RWPE1 (cell line): Measurements from ENCODE around the gene WRNIP1.

ENCODE experiments used
- CTCF ChIA-PET: fragments of 350-600 bp; sonication (Branson Sonifier 250); formaldehyde crosslinking; extraction: SDS; loops from one replicate; lab custom pipeline; 2021; lab: Yijun Ruan, JAX
- POLR2A ChIA-PET: fragments of 400-600 bp; formaldehyde crosslinking; extraction: SDS; loops from one replicate; lab custom pipeline; 2020; ENCODE audit warnings: antibody characterized with exemption; ENCODE audit not compliant: low non-redundant PET; lab: Yijun Ruan, JAX
- DNase-seq: peaks from one replicate; pipeline ENCODE4 v3.0.0; 2012; ENCODE audit warnings: low spot score
- H3K27ac ChIP-seq: fragments of 450-650 bp; 2 replicates; pipeline ENCODE4 v1.5.1; 2017
- CTCF ChIP-seq: fragments of 450-650 bp; conservative IDR thresholded peaks from 2 replicates; pipeline ENCODE4 v1.5.1; 2017; ENCODE audit warnings: low read depth, mild to moderate bottlenecking

The WRNIP1 gene

GRCh38 chr6:2733324-2733723, 31.9 kb upstream of the WRNIP1 start:
- H3K27ac ChIP-seq: no peak overlapping the region
- CTCF ChIA-PET: interaction anchor here (0.5 to 0.9 kb wide), 3 partner anchors 16 to 1266 kb away, joined by 3 to 7 read pairs (median 4); no protein-coding TSS in a partner anchor
- POLR2A ChIA-PET: no interaction called here
- no peak for TF ChIP-seq CTCF
- DNase-seq: no peak

GRCh38 chr6:2733736-2734480, 31.3 kb upstream of the WRNIP1 start:
- POLR2A ChIA-PET: no interaction called here
- CTCF ChIA-PET: interaction anchor here (0.5 to 0.9 kb wide), 2 partner anchors 16 to 1267 kb away, joined by 4 to 7 read pairs; no protein-coding TSS in a partner anchor
- DNase-seq: no peak
- TF ChIP-seq CTCF: no peak
- no peak overlapping the region for H3K27ac ChIP-seq

GRCh38 chr6:2734488-2735166, 30.6 kb upstream of the WRNIP1 start:
- ChIA-PET CTCF (no interaction called here), POLR2A (no interaction called here)
- TF ChIP-seq CTCF: no peak
- DNase-seq: no peak
- H3K27ac ChIP-seq: no peak overlapping the region

- no peak for DNase-seq
- no peak overlapping the region for H3K27ac ChIP-seq
- ChIA-PET POLR2A (interaction anchor here (0.6 kb wide), 1 partner anchor 1128 kb away, joined by 3 read pairs; the partner anchor contains the start of gene FOXC1), CTCF (interaction anchor here (0.5 to 1.9 kb wide), 12 partner anchors 9 to 1224 kb away, joined by 3 to 10 read pairs (median 4); partner anchors contain the start of gene MYLK4)
- TF ChIP-seq CTCF: no peak
Observed at GRCh38 chr6:2737885-2738284, 27.3 kb upstream of the WRNIP1 start.

- DNase-seq: peak; percentile 35
- POLR2A ChIA-PET: no interaction called here
Observed at GRCh38 chr6:2738373-2738979, 26.7 kb upstream of the WRNIP1 start.

More at GRCh38 chr6:2738373-2738979, 26.7 kb upstream of the WRNIP1 start:
- CTCF ChIA-PET: interaction anchor here (0.5 to 1.9 kb wide), 10 partner anchors 8 to 1224 kb away, joined by 3 to 10 read pairs (median 4); partner anchors contain the start of gene MYLK4
- no peak overlapping the region for H3K27ac ChIP-seq
- peak; percentile 76 for TF ChIP-seq CTCF
